Measurements from ENCODE around the gene DHX36. TPM values are rescaled to one million over a fixed set of nuclear protein-coding genes. Genes with fewer than 3 reads are reported as not detected.

The DHX36 gene
- total RNA-seq, 2 donors from 2014 or later = 40.1 to 41.3 TPM

DNA sequence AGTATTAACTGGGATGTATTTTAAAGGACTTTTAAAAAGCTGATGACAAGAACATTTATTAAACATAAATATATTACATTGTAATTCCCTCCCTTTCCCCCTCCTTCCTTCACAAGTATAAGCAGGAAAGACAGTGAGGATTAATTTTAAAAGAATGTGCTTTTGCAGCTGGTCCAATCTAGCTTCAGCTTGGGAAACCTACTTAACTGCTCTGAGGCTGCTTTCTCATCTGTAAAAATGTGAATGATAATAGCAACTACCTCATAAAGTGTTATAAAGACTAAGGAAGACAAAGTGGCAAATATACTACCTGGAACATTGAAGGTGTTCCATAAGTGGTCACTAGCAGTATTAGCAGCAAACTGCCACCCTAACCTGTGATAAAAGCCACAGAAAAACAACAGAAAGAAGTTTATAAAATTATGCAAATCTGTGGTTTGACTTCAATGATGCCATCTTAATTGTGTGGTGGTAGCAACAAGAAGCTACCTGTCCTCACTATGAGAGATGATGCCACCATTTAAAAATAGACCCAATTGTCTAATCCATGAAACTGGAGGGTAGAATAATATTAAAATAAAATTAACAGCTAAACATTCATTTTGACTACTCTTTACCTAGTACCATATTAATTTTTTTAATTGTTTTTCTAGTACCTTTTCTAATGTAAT, 20.0 kb downstream of the DHX36 start:
- Histone ChIP-seq H3K9me3 (no peaks in the 10 kb centered on the region), H3K36me3 (peaks cover 53% of the 10 kb centered on the region), H3K4me3 (no peak overlapping the region), H3K27me3 (no peaks in the 10 kb centered on the region), H3K27ac (no peak overlapping the region), H3K4me1 (no peaks in the 10 kb centered on the region)
- DNase-seq (ENCODE audit: low spot score) = no peak
- TF ChIP-seq, protein P1, sequence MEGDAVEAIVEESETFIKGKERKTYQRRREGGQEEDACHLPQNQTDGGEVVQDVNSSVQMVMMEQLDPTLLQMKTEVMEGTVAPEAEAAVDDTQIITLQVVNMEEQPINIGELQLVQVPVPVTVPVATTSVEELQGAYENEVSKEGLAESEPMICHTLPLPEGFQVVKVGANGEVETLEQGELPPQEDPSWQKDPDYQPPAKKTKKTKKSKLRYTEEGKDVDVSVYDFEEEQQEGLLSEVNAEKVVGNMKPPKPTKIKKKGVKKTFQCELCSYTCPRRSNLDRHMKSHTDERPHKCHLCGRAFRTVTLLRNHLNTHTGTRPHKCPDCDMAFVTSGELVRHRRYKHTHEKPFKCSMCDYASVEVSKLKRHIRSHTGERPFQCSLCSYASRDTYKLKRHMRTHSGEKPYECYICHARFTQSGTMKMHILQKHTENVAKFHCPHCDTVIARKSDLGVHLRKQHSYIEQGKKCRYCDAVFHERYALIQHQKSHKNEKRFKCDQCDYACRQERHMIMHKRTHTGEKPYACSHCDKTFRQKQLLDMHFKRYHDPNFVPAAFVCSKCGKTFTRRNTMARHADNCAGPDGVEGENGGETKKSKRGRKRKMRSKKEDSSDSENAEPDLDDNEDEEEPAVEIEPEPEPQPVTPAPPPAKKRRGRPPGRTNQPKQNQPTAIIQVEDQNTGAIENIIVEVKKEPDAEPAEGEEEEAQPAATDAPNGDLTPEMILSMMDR (IDR thresholded peaks at IDR 0.05) = no peak

DNA sequence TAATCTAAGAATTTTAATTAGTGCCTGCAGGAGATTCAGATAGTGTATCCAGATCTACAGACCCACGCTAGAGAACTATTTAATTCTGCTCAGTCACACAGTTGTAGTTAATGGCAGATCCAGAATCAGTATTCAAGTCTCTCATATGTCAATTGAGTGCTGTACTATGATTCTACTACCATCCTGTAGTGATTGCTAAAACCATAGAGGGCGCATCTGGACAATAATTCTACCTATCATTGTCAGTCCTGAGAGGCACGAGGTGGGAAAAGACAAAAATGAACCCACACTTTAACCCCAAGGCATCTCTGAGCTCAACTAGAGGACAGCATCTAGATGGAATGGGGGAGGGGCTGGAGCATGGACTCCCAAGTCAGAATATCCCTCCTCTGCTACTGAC, 22.7 kb downstream of the DHX36 start:
- TF ChIP-seq, protein P1 (IDR thresholded peaks at IDR 0.05) = no peak
- Histone ChIP-seq H3K27me3 (no peaks in the 10 kb centered on the region), H3K4me3 (no peak overlapping the region), H3K9me3 (no peaks in the 10 kb centered on the region), H3K36me3 (peaks cover 72% of the 10 kb centered on the region), H3K27ac (no peak overlapping the region), H3K4me1 (no peaks in the 10 kb centered on the region)
- DNase-seq (ENCODE audit: low spot score) = no peak

DNA sequence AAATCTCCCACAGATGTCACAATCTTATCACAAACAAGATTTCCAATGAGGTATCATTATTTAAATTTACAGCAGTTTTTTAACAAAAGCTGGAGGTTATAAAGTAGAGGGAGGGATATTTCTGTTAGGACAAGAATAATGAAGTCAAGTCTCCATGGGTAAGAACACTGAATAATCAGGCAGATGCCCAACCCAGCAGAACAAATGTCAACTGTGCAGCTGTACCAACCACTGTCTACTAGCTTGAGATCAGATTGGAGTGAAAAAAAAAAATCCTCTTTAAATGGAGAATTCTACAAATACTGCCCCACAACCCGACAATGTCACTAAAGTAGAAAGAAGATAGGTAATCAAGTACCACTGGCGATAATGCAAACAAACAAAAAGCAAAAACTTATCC, 30.3 kb downstream of the DHX36 start:
- Histone ChIP-seq H3K9me3 (no peaks in the 10 kb centered on the region), H3K27me3 (no peaks in the 10 kb centered on the region), H3K4me3 (no peak overlapping the region), H3K36me3 (peaks cover 71% of the 10 kb centered on the region), H3K27ac (no peak overlapping the region), H3K4me1 (no peaks in the 10 kb centered on the region)
- TF ChIP-seq, protein P1 (IDR thresholded peaks at IDR 0.05) = no peak
- DNase-seq (ENCODE audit: low spot score) = no peak

DNA sequence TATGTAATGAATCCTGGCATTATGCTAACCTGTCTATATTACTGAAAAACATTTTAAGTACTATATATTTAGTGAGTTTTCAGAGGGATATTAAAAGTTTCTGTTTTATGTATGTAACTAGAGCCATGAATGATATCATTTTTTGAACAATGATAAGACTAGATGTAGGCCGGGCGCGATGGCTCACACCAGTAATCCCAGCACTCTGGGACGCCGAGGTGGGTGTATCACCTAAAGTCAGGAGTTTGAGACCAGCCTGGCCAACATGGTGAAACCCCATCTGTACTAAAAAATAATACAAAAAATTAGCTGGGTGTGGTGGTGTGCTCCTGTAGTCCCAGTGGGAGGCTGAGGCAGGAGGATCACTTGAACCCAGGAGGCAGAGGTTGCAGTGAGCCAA, 34.1 kb downstream of the DHX36 start:
- peaks cover 56% of the 10 kb centered on the region for H3K36me3 ChIP-seq
- H3K4me1 ChIP-seq = no peaks in the 10 kb centered on the region
- TF ChIP-seq, protein P1 (IDR thresholded peaks at IDR 0.05) = no peak
- no peak overlapping the region for H3K27ac ChIP-seq
- H3K9me3 ChIP-seq = no peaks in the 10 kb centered on the region
- DNase-seq (ENCODE audit: low spot score) = no peak
- no peak overlapping the region for H3K4me3 ChIP-seq
- no peaks in the 10 kb centered on the region for H3K27me3 ChIP-seq

DNA sequence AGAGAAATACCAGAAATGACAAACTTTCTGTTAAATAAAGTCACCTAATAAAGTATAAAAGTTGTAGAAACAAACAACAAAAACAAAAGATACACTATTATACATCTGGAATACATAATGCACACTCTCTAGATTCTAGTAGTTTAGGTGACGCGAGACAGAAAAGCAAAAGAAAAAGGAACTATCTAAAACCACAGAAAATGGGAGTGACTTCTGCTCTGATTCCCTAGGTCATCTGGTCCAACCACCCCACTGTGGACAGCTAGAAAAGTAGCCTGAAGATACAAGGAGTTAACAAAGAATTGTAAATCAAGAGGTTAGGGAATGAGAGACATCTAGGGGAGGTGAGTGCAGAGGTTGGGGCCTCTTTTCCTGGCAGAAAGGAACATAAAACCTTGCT, 39.1 kb downstream of the DHX36 start:
- no peaks in the 10 kb centered on the region for H3K4me1 ChIP-seq
- H3K9me3 ChIP-seq = no peaks in the 10 kb centered on the region
- H3K36me3 ChIP-seq = peaks cover 50% of the 10 kb centered on the region
- H3K4me3 ChIP-seq = no peak overlapping the region
- H3K27me3 ChIP-seq = no peaks in the 10 kb centered on the region
- TF ChIP-seq, protein P1 (IDR thresholded peaks at IDR 0.05) = no peak
- no peak for DNase-seq (ENCODE audit: low spot score)
- H3K27ac ChIP-seq = peak overlapping the region in 1 of 2 donors; percentile 31

DNA sequence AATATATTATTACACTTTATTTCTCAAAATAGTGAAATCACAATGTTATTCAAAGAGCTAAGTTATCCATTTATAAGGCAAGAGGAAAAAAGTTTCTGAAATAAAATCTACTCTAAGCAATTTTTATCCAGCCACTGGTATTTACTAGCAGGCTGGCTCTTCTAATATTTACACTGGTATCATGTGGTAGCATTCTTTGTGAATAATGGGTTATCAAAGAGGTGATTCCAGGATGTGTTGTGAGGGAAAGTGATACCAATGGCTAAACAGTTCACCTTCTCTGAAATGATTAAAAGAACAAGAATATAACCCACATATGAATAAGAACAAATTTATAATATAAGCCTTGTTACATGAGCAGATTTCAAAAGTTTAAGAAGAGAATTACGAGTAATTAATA, 44.1 kb downstream of the DHX36 start:
- peaks cover 0 to 5% of the 10 kb centered on the region in 2 donors for H3K4me1 ChIP-seq
- H3K36me3 ChIP-seq = peaks cover 52% of the 10 kb centered on the region
- no peak overlapping the region for H3K27ac ChIP-seq
- H3K9me3 ChIP-seq = no peaks in the 10 kb centered on the region
- no peaks in the 10 kb centered on the region for H3K27me3 ChIP-seq
- H3K4me3 ChIP-seq = no peak overlapping the region
- DNase-seq (ENCODE audit: low spot score) = no peak
- TF ChIP-seq, protein P1 (IDR thresholded peaks at IDR 0.05) = no peak

All from right atrium auricular region (tissue), 2 donors.